Effector memory CD4-positive, alpha-beta T cell (primary cell): Measurements from ENCODE around the gene ELMO3.

Experiments used
- DNase-seq, 3 donors: peaks; one replicate each; pipeline ENCODE4 v3.0.0-alpha.2; 2020
- H3K27ac ChIP-seq: 2 replicates; pipeline ENCODE4 v1.7.0; 2013; ENCODE audit warnings: mild to moderate bottlenecking, low read length, moderate library complexity; ENCODE audit not compliant: insufficient read depth, poor library complexity, severe bottlenecking
- H3K27me3 ChIP-seq: replicated peaks from 2 replicates; pipeline ENCODE4 v1.7.0; 2013; ENCODE audit warnings: mild to moderate bottlenecking, low read length; ENCODE audit not compliant: insufficient read depth, control insufficient read depth, poor library complexity, severe bottlenecking
- H3K36me3 ChIP-seq: 2 replicates; pipeline ENCODE4 v1.7.0; 2013; ENCODE audit warnings: mild to moderate bottlenecking, low read length, moderate library complexity; ENCODE audit not compliant: control insufficient read depth, insufficient read depth
- H3K4me1 ChIP-seq: 2 replicates; pipeline ENCODE4 v1.7.0; 2013; ENCODE audit warnings: low read length, mild to moderate bottlenecking; ENCODE audit not compliant: control insufficient read depth, insufficient read depth, poor library complexity, severe bottlenecking
- H3K4me3 ChIP-seq: 2 replicates; pipeline ENCODE4 v1.7.0; 2013; ENCODE audit warnings: low read length, low read depth, mild to moderate bottlenecking; ENCODE audit not compliant: insufficient read depth, poor library complexity, severe bottlenecking
- H3K9me3 ChIP-seq: 2 replicates; pipeline ENCODE4 v1.7.0; 2013; ENCODE audit warnings: mild to moderate bottlenecking, low read length, moderate library complexity; ENCODE audit not compliant: control insufficient read depth

The ELMO3 gene

DNA sequence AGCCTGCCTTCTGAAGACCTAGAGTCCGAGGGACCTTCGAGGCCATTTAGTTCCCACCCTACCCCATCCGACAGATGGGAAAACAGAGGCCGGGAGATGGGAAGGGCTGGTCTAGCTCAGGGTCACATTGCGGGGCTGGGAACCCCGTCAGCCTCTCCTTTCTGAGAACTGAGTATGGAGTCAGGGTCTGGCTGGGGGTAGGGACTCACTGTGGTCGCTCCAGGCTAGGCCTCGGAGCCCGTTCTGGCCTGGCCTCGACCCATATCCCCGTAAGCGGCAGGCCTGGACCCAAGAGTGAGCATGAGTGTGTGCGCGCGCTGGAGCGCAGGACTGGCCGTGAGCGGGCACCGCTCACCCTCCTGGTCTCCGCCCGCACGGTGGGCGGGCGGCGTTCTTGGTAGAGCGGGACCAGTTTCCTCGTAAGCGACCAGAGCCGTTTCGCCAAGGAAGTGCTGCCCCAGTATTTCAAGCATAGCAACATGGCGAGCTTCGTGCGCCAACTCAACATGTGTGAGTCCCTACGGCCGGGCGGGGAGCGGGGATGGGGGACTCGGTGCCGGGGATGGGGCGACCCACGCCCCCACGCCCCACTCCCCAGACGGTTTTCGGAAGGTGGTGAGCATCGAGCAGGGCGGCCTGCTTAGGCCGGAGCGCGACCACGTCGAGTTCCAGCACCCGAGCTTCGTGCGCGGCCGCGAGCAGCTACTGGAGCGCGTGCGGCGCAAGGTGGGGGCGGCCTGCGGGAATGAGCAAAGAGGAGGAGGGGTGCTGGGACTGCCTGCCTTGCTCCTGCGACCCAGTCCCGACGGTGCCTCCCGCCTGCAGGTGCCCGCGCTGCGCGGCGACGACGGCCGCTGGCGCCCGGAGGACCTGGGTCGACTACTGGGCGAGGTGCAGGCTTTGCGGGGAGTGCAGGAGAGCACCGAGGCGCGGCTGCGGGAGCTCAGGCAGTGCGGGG is 33.5 kb upstream of the ELMO3 start:
- no peak overlapping the region for H3K4me3 ChIP-seq
- H3K9me3 ChIP-seq: no peaks in the 10 kb centered on the region
- peaks cover 44% of the 10 kb centered on the region for H3K27me3 ChIP-seq
- H3K27ac ChIP-seq: no peak overlapping the region
- peaks cover 62% of the 10 kb centered on the region for H3K4me1 ChIP-seq
- DNase-seq: no peak
- no peaks in the 10 kb centered on the region for H3K36me3 ChIP-seq

- DNase-seq: no peak
- Histone ChIP-seq H3K36me3 (no peaks in the 10 kb centered on the region), H3K9me3 (no peaks in the 10 kb centered on the region), H3K27me3 (peaks cover 44% of the 10 kb centered on the region), H3K4me3 (no peak overlapping the region), H3K4me1 (peaks cover 59% of the 10 kb centered on the region), H3K27ac (no peak overlapping the region)
These were observed 32.8 kb upstream of the ELMO3 start for GRCh38 chr16:67166110-67166547.

GRCh38 chr16:67166598-67167168 is 32.2 kb upstream of the ELMO3 start:
- Histone ChIP-seq H3K27ac (no peak overlapping the region), H3K9me3 (no peaks in the 10 kb centered on the region), H3K4me1 (peaks cover 54% of the 10 kb centered on the region), H3K27me3 (peaks cover 44% of the 10 kb centered on the region), H3K4me3 (no peak overlapping the region), H3K36me3 (no peaks in the 10 kb centered on the region)
- no peak for DNase-seq

GRCh38 chr16:67167588-67167987 is 31.3 kb upstream of the ELMO3 start:
- Histone ChIP-seq H3K36me3 (no peaks in the 10 kb centered on the region), H3K4me1 (peaks cover 50% of the 10 kb centered on the region), H3K27ac (no peak overlapping the region), H3K27me3 (peaks cover 44% of the 10 kb centered on the region), H3K9me3 (no peaks in the 10 kb centered on the region), H3K4me3 (no peak overlapping the region)
- DNase-seq: no peak

- H3K36me3 ChIP-seq: no peaks in the 10 kb centered on the region
- H3K4me3 ChIP-seq: no peak overlapping the region
- H3K9me3 ChIP-seq: no peaks in the 10 kb centered on the region
- H3K4me1 ChIP-seq: peaks cover 46% of the 10 kb centered on the region
- H3K27ac ChIP-seq: no peak overlapping the region
- H3K27me3 ChIP-seq: peaks cover 38% of the 10 kb centered on the region
- no peak for DNase-seq
These were observed 29.9 kb upstream of the ELMO3 start for GRCh38 chr16:67169011-67169451.

DNA sequence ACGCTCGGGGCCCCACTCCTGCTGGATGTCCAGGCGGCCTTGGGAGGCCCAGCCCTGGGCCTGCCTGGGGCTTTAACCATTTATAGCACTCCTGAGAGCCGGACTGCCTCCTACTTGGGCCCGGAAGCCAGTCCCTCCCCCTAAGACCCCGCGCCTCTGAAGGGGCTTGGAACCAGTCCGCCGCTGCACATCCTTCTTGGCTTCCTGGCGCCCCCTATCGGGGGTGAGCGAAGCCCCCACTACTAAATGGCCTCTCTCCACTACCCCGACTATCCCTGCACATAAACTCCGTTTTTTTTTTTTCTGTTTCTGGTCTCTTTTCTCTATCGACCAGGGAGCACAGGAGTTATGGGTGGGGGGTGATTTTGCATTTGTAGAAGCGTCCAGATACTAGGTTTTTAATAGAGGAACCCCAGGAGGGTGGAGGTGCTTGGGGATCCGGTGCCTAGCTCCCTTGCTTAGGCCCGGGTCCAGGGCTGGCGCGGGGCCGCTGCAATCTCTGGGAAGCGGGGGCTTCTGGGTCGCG is 29.2 kb upstream of the ELMO3 start:
- Histone ChIP-seq H3K27ac (no peak overlapping the region), H3K4me1 (peaks cover 46% of the 10 kb centered on the region), H3K27me3 (peaks cover 33% of the 10 kb centered on the region), H3K4me3 (peak overlapping the region; percentile 16), H3K36me3 (no peaks in the 10 kb centered on the region), H3K9me3 (no peaks in the 10 kb centered on the region)
- DNase-seq: no peak

GRCh38 chr16:67170168-67170948 is 28.6 kb upstream of the ELMO3 start, which contains the start of gene NOL3:
Gene NOL3, plus strand, starts transcription at chr16:67170538.
- Histone ChIP-seq H3K27ac (no peak within 1 kb of the TSS), H3K4me1 (peaks cover 42% of the 10 kb centered on the region), H3K4me3 (peak within 1 kb of the TSS; percentile 16), H3K27me3 (peaks cover 26% of the 10 kb centered on the region), H3K9me3 (no peaks in the 10 kb centered on the region), H3K36me3 (no peaks in the 10 kb centered on the region)
- no peak for DNase-seq

DNA sequence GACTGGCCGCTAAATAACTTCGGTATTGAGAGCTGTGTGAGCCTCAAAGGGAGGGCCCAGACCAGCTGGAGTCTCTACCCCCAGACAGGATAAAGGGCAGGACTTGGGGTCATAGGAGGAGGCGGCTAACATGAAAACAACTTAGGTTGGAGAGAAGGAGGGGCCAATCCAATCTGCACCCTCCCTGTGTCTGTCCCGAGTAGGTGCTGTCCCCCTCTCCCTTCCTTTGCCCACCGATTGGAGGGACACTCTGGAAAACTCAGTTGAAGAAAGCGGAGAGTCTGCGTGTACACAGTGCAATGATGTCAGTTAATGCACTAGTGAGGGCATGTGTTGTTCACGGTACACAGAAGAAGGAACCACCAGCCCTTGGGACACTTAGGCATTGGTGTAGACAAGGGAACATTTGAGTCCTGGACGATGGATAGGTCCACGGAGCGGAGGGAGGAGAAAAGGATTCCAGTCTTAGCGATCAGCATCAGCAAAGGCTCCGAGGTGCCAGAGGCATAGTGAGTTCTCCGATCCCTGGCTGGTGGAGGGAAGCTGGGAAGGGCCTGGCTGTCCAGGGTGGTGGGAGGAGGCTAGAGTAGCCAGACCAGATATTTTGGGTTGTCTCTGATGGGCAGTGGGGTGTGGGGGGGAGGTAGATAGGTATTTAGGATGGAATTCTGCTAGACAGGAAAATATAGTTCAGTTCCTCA is 27.8 kb upstream of the ELMO3 start:
- Histone ChIP-seq H3K27ac (no peak overlapping the region), H3K9me3 (no peaks in the 10 kb centered on the region), H3K27me3 (peaks cover 20% of the 10 kb centered on the region), H3K4me3 (no peak overlapping the region), H3K36me3 (no peaks in the 10 kb centered on the region), H3K4me1 (peaks cover 35% of the 10 kb centered on the region)
- no peak for DNase-seq

DNA sequence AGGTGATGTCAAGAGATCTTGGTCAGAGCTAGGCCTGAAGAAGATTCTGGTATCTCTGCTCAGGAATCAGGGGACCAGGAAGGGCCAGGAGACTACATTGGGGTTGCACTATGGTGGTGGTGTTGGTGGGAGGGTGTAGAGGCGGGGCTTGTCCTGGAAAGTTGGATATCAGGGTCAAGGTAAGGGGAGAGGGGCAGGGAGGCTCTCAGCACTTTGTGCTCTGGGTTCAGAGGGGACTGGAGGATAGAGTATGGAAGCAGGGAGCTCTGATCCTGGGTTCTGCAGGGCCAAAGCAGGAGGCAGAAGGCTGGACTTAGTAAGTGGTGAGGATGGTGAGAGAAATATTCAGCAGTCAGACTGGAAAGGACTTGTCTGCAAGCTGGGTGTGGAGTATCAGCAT is 25.6 kb upstream of the ELMO3 start:
- Histone ChIP-seq H3K27me3 (peaks cover 6% of the 10 kb centered on the region), H3K4me3 (no peak overlapping the region), H3K27ac (no peak overlapping the region), H3K36me3 (no peaks in the 10 kb centered on the region), H3K4me1 (peaks cover 40% of the 10 kb centered on the region), H3K9me3 (no peaks in the 10 kb centered on the region)
- DNase-seq: no peak
